ENCODE measurements around the gene MDC1. TPM values are rescaled to one million over a fixed set of nuclear protein-coding genes. Genes with fewer than 3 reads are reported as not detected.

Gene MDC1
- polyA plus RNA-seq, 1 donor (not counting 4 experiments of a cell fraction or from before 2014, with no cell fraction given) = 6.9 TPM

- no peak for FAIRE-seq
- DNase-seq (ENCODE audit: low read depth, low spot score) = no peak
- Histone ChIP-seq H3K4me2 (ENCODE audit: control insufficient read depth, extremely low read depth, insufficient read depth, low read depth, low read length) (no peak overlapping the region), H3K79me2 (ENCODE audit: control insufficient read depth, insufficient read depth, low read length) (no peaks in the 10 kb centered on the region), H3K27me3 (ENCODE audit: control insufficient read depth, extremely low read depth, insufficient read depth, low read length) (no peaks in the 10 kb centered on the region), H3K4me1 (ENCODE audit: control insufficient read depth, extremely low read depth, insufficient read depth, low read length) (no peaks in the 10 kb centered on the region), H2AFZ (ENCODE audit: control insufficient read depth, low read length) (no peak overlapping the region), H3K4me3 (ENCODE audit: control insufficient read depth in 2 of 3, extremely low read depth in 1 of 3, insufficient read depth in 2 of 3, low read depth in 1 of 3, low read length in 3 of 3) (no peak overlapping the region), H4K20me1 (ENCODE audit: control insufficient read depth, extremely low read depth, insufficient read depth, low read length) (no peaks in the 10 kb centered on the region), H3K9ac (ENCODE audit: control insufficient read depth, extremely low read depth, insufficient read depth, low read length) (no peak overlapping the region), H3K9me1 (ENCODE audit: control insufficient read depth, extremely low read depth, insufficient read depth, low read length) (no peaks in the 10 kb centered on the region), H3K27ac (ENCODE audit: control insufficient read depth, insufficient read depth, low read length) (no peak overlapping the region), H3K9me3 (ENCODE audit: control insufficient read depth, low read depth, low read length) (no peaks in the 10 kb centered on the region), H3K36me3 (ENCODE audit: control insufficient read depth in 2 of 2, extremely low read depth in 1 of 2, insufficient read depth in 2 of 2, low read length in 2 of 2) (peaks cover 49 to 58% of the 10 kb centered on the region in 2 experiments)
- dilution Hi-C loops (cut with MboI; ENCODE audit: extremely low pct_ligation_motif_present, low sequenced_read_pairs) = no loop called here
- TF ChIP-seq, protein P1, sequence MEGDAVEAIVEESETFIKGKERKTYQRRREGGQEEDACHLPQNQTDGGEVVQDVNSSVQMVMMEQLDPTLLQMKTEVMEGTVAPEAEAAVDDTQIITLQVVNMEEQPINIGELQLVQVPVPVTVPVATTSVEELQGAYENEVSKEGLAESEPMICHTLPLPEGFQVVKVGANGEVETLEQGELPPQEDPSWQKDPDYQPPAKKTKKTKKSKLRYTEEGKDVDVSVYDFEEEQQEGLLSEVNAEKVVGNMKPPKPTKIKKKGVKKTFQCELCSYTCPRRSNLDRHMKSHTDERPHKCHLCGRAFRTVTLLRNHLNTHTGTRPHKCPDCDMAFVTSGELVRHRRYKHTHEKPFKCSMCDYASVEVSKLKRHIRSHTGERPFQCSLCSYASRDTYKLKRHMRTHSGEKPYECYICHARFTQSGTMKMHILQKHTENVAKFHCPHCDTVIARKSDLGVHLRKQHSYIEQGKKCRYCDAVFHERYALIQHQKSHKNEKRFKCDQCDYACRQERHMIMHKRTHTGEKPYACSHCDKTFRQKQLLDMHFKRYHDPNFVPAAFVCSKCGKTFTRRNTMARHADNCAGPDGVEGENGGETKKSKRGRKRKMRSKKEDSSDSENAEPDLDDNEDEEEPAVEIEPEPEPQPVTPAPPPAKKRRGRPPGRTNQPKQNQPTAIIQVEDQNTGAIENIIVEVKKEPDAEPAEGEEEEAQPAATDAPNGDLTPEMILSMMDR (optimal IDR thresholded peaks at IDR 0.05 in 1 of 3, IDR thresholded peaks at IDR 0.05 in 1 of 3, conservative IDR thresholded peaks at IDR 0.05 in 1 of 3; ENCODE audit: extremely low read depth in 1 of 3, insufficient read depth in 2 of 3, low read length in 3 of 3) = no peak
- TF ChIP-seq EZH2 (IDR thresholded peaks at IDR 0.05; ENCODE audit: low read length) = no peak
These were observed 60.6 kb downstream of the MDC1 start for GRCh38 chr6:30656513-30656912.

DNA sequence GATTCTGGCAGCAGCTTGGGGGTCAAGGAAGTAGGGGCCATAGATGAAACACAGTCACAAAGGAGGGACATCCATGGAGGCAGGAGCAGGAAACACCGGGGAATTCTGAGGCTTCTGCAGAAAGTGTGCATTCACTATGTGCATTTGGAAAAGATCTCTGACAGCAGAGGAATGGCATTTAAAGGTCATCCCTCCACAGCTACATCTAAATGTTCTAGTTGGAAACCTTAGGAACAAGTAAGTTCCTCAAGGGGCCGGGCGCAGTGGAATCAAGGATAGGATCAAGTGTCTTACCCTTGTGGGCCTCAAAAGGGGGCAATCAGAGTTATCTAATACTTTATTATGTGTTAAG lies 61.4 kb downstream of the MDC1 start:
- H3K27me3 ChIP-seq (ENCODE audit: control insufficient read depth, extremely low read depth, insufficient read depth, low read length) = no peaks in the 10 kb centered on the region
- no peak overlapping the region for H3K4me2 ChIP-seq (ENCODE audit: control insufficient read depth, extremely low read depth, insufficient read depth, low read depth, low read length)
- FAIRE-seq = no peak
- no peak for DNase-seq (ENCODE audit: low read depth, low spot score)
- H3K36me3 ChIP-seq (ENCODE audit: control insufficient read depth in 2 of 2, extremely low read depth in 1 of 2, insufficient read depth in 2 of 2, low read length in 2 of 2) = peaks cover 50 to 61% of the 10 kb centered on the region in 2 experiments
- H3K79me2 ChIP-seq (ENCODE audit: control insufficient read depth, insufficient read depth, low read length) = no peaks in the 10 kb centered on the region
- no peaks in the 10 kb centered on the region for H3K9me1 ChIP-seq (ENCODE audit: control insufficient read depth, extremely low read depth, insufficient read depth, low read length)
- no peak overlapping the region for H3K4me3 ChIP-seq (ENCODE audit: control insufficient read depth in 2 of 3, extremely low read depth in 1 of 3, insufficient read depth in 2 of 3, low read depth in 1 of 3, low read length in 3 of 3)
- H3K9ac ChIP-seq (ENCODE audit: control insufficient read depth, extremely low read depth, insufficient read depth, low read length) = no peak overlapping the region
- H3K27ac ChIP-seq (ENCODE audit: control insufficient read depth, insufficient read depth, low read length) = no peak overlapping the region
- TF ChIP-seq, protein P1 (optimal IDR thresholded peaks at IDR 0.05 in 1 of 3, IDR thresholded peaks at IDR 0.05 in 1 of 3, conservative IDR thresholded peaks at IDR 0.05 in 1 of 3; ENCODE audit: extremely low read depth in 1 of 3, insufficient read depth in 2 of 3, low read length in 3 of 3) = no peak
- no peak for TF ChIP-seq EZH2 (IDR thresholded peaks at IDR 0.05; ENCODE audit: low read length)
- H2AFZ ChIP-seq (ENCODE audit: control insufficient read depth, low read length) = no peak overlapping the region
- H3K4me1 ChIP-seq (ENCODE audit: control insufficient read depth, extremely low read depth, insufficient read depth, low read length) = no peaks in the 10 kb centered on the region
- H4K20me1 ChIP-seq (ENCODE audit: control insufficient read depth, extremely low read depth, insufficient read depth, low read length) = no peaks in the 10 kb centered on the region
- no peaks in the 10 kb centered on the region for H3K9me3 ChIP-seq (ENCODE audit: control insufficient read depth, low read depth, low read length)
- dilution Hi-C loops (cut with MboI; ENCODE audit: extremely low pct_ligation_motif_present, low sequenced_read_pairs) = no loop called here

Data from keratinocyte (primary cell).